ENCODE measurements around the gene PPM1F. TPM values are rescaled to one million over a fixed set of nuclear protein-coding genes. Genes with fewer than 3 reads are reported as not detected.

Gene PPM1F
- polyA plus RNA-seq, 2 of the 4 experiments (the other 2 are of a cell fraction): 11.0 to 14.2 TPM

DNA sequence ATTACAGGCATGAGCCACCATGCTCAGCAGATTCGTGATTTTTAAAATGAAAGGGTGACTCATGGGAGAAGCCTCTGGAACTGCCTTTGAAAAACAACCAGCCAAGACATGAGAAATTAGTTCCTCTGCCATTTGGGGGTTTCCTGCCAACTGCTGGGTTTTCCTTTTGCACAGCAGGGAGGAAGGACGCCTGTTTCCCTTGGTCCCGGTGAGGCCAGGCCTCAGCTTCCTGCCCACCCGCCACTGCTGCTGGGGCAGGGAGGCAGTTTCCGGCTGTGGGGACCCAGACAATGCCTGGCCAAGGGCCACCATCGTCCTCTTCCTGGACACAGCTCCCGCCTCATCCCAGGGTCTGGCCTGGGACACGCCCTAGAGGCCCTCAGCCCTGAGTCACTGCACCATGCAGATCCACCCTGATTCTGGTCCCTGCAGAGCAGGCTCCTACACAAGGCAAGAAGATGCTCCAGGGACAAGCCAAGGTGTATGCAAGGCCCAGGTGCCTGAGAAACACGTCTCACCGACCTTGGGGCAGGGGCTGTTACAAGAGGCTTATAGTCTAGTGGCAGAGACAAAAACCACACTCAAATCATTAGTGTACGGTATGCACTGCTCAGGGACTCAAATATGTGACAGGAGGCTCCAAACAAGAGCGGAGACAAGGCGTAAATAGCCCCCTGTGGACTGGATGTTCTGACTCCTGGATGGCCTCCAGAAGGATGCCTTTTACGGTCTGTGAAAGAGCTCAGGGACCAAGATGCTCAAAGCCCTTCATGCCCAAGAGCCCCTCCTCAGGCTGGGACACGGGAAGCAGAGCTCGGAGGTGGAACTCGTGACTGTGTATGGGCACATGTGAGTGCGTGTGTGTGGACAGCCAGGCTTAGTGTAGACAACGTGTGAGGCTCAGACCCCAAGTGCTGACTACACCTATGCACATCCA, 10.0 kb downstream of the PPM1F start:
- ATAC-seq (peak; percentile 23 to 45; a peak in 3 of 6 replicates), DNase-seq (ENCODE audit: low read depth in 1 of 2, low spot score in 1 of 2) (peak; percentile 31 to 49), FAIRE-seq (no peak)
- Histone ChIP-seq H3K4me2 (peak overlapping the region; percentile 60), H3K4me1 (peaks cover 19% of the 10 kb centered on the region), H3K27ac (peak overlapping the region; percentile 76 to 85), H3K4me3 (no peak overlapping the region), H3K9me3 (no peaks in the 10 kb centered on the region)
- no peak for TF ChIP-seq FOSL2 (IDR thresholded peaks at IDR 0.05)
- TF ChIP-seq FOSL2 (CRISPR knock-in tag; IDR thresholded peaks at IDR 0.05): peak; percentile 62
- no peak for TF ChIP-seq HOXA7 (CRISPR knock-in tag; IDR thresholded peaks at IDR 0.05)
- ChIA-PET CTCF (interaction anchor here (0.6 to 6.5 kb wide), 4 partner anchors 10 to 1835 kb away, joined by 3 to 65 read pairs (median 3); partner anchors contain the start of gene PPM1F), POLR2A (interaction anchor here (0.9 kb wide), 1 partner anchor 10 kb away, joined by 3 read pairs; the partner anchor contains the start of gene PPM1F)
- 70% methylated on average over 15 of the region's 19 CpGs for WGBS (ENCODE audit: missing lambda C conversion rate)

DNA sequence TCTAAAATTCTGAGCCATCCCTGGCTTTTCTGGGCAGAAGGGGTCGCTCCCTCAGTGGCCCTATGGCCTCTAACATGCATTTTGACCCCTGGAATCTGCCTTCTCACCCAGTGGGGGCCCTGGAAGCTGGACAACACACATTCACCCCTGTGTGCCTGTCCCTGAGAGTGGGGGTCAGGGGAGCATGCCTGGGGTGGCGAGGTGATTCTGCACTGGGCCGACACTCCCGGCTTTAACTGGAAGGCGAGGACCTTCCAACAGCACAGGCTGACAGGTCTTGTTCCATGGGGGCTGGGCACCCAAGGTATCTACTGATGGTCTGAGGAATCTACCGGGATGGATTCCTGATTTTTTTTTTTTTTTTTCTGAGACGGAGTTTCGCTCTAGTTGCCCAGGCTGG, 10.7 kb downstream of the PPM1F start:
- H3K4me2 ChIP-seq: peak overlapping the region; percentile 60
- no peak overlapping the region for H3K4me3 ChIP-seq
- no peak for DNase-seq (ENCODE audit: low read depth in 1 of 2, low spot score in 1 of 2)
- ChIA-PET CTCF (interaction anchor here (0.7 to 6.5 kb wide), 3 partner anchors 10 to 232 kb away, joined by 3 to 65 read pairs (median 3); partner anchors contain the start of gene PPM1F), POLR2A (interaction anchor here (0.9 kb wide), 1 partner anchor 11 kb away, joined by 3 read pairs; the partner anchor contains the start of gene PPM1F)
- peak overlapping the region; percentile 76 to 85; a peak in 5 of 6 replicates for H3K27ac ChIP-seq
- no peak for ATAC-seq
- TF ChIP-seq ESRRA (IDR thresholded peaks at IDR 0.05; ENCODE audit: borderline replicate concordance, low read length): no peak
- no peak for TF ChIP-seq EP300 (IDR thresholded peaks at IDR 0.05)
- TF ChIP-seq, protein P1, sequence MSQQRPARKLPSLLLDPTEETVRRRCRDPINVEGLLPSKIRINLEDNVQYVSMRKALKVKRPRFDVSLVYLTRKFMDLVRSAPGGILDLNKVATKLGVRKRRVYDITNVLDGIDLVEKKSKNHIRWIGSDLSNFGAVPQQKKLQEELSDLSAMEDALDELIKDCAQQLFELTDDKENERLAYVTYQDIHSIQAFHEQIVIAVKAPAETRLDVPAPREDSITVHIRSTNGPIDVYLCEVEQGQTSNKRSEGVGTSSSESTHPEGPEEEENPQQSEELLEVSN (IDR thresholded peaks at IDR 0.05; ENCODE audit: borderline replicate concordance, low read depth): no peak
- TF ChIP-seq GATA3 (IDR thresholded peaks at IDR 0.05; ENCODE audit: borderline replicate concordance): no peak
- TF ChIP-seq MAZ (IDR thresholded peaks at IDR 0.05; ENCODE audit: borderline replicate concordance, low read depth, low read length): no peak
- TF ChIP-seq MYC (IDR thresholded peaks at IDR 0.05; ENCODE audit: borderline replicate concordance, low read length): no peak
- TF ChIP-seq, protein P2, sequence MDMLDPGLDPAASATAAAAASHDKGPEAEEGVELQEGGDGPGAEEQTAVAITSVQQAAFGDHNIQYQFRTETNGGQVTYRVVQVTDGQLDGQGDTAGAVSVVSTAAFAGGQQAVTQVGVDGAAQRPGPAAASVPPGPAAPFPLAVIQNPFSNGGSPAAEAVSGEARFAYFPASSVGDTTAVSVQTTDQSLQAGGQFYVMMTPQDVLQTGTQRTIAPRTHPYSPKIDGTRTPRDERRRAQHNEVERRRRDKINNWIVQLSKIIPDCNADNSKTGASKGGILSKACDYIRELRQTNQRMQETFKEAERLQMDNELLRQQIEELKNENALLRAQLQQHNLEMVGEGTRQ (IDR thresholded peaks at IDR 0.05): no peak
- TF ChIP-seq RARB (CRISPR knock-in tag; IDR thresholded peaks at IDR 0.05): no peak
- no peak for TF ChIP-seq RNF2 (IDR thresholded peaks at IDR 0.05; ENCODE audit: borderline replicate concordance, low read depth)
- TF ChIP-seq CBX2 (IDR thresholded peaks at IDR 0.05; ENCODE audit: borderline replicate concordance, low read depth): no peak
- TF ChIP-seq, protein P3, sequence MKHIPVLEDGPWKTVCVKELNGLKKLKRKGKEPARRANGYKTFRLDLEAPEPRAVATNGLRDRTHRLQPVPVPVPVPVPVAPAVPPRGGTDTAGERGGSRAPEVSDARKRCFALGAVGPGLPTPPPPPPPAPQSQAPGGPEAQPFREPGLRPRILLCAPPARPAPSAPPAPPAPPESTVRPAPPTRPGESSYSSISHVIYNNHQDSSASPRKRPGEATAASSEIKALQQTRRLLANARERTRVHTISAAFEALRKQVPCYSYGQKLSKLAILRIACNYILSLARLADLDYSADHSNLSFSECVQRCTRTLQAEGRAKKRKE (CRISPR knock-in tag; IDR thresholded peaks at IDR 0.05; ENCODE audit: low read depth): no peak
- no peak for TF ChIP-seq RCOR1 (IDR thresholded peaks at IDR 0.05; ENCODE audit: low read depth, low read length)
- TF ChIP-seq ZNF302 (CRISPR knock-in tag; IDR thresholded peaks at IDR 0.05): no peak
- peaks cover 26% of the 10 kb centered on the region for H3K4me1 ChIP-seq
- no peak for FAIRE-seq
- WGBS (ENCODE audit: missing lambda C conversion rate): 89% methylated on average over 8 of the region's 8 CpGs
- H3K9me3 ChIP-seq: no peaks in the 10 kb centered on the region

DNA sequence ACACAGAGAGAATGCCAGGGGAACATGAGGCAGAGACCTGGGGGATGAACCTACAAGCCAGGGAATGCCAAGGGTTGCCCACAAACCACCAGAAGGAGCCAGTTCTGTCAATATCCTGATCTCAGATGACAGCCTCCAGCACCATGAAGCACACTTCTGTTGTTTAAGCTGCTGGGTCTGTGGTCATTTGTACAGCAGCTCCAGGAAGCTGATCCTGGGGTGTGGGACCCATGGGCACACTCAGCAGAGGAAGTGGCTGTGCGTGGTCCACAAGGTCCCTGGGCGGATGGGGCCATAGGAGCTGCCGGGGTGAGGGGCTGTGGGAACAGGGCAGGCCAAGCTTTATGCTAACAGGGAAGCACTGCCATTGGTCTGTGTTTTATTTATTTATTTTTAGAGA, 12.1 kb downstream of the PPM1F start:
- Histone ChIP-seq H3K4me3 (no peak overlapping the region), H3K4me2 (no peak overlapping the region), H3K27ac (no peak overlapping the region), H3K9me3 (no peaks in the 10 kb centered on the region), H3K4me1 (peaks cover 27% of the 10 kb centered on the region)
- no peak for DNase-seq (ENCODE audit: low read depth in 1 of 2, low spot score in 1 of 2)
- ChIA-PET POLR2A (no interaction called here), CTCF (interaction anchor here (1.7 to 6.5 kb wide), 3 partner anchors 8 to 19 kb away, joined by 3 to 65 read pairs (median 34); partner anchors contain the start of gene PPM1F)
- WGBS (ENCODE audit: missing lambda C conversion rate): 94% methylated on average over 3 of the region's 3 CpGs
- no peak for ATAC-seq
- FAIRE-seq: no peak
- TF ChIP-seq, protein P4, sequence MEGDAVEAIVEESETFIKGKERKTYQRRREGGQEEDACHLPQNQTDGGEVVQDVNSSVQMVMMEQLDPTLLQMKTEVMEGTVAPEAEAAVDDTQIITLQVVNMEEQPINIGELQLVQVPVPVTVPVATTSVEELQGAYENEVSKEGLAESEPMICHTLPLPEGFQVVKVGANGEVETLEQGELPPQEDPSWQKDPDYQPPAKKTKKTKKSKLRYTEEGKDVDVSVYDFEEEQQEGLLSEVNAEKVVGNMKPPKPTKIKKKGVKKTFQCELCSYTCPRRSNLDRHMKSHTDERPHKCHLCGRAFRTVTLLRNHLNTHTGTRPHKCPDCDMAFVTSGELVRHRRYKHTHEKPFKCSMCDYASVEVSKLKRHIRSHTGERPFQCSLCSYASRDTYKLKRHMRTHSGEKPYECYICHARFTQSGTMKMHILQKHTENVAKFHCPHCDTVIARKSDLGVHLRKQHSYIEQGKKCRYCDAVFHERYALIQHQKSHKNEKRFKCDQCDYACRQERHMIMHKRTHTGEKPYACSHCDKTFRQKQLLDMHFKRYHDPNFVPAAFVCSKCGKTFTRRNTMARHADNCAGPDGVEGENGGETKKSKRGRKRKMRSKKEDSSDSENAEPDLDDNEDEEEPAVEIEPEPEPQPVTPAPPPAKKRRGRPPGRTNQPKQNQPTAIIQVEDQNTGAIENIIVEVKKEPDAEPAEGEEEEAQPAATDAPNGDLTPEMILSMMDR (IDR thresholded peaks at IDR 0.05): no peak
- TF ChIP-seq POLR2A (IDR thresholded peaks at IDR 0.05; ENCODE audit: low read length): no peak
- no peak for TF ChIP-seq FOSL2 (IDR thresholded peaks at IDR 0.05)
- no peak for TF ChIP-seq FOSL2 (CRISPR knock-in tag; IDR thresholded peaks at IDR 0.05)
- no peak for TF ChIP-seq RCOR1 (IDR thresholded peaks at IDR 0.05; ENCODE audit: low read depth, low read length)
- TF ChIP-seq, protein P5, sequence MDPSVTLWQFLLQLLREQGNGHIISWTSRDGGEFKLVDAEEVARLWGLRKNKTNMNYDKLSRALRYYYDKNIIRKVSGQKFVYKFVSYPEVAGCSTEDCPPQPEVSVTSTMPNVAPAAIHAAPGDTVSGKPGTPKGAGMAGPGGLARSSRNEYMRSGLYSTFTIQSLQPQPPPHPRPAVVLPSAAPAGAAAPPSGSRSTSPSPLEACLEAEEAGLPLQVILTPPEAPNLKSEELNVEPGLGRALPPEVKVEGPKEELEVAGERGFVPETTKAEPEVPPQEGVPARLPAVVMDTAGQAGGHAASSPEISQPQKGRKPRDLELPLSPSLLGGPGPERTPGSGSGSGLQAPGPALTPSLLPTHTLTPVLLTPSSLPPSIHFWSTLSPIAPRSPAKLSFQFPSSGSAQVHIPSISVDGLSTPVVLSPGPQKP (IDR thresholded peaks at IDR 0.05; ENCODE audit: low read depth, low read length): no peak
- TF ChIP-seq, protein P6, sequence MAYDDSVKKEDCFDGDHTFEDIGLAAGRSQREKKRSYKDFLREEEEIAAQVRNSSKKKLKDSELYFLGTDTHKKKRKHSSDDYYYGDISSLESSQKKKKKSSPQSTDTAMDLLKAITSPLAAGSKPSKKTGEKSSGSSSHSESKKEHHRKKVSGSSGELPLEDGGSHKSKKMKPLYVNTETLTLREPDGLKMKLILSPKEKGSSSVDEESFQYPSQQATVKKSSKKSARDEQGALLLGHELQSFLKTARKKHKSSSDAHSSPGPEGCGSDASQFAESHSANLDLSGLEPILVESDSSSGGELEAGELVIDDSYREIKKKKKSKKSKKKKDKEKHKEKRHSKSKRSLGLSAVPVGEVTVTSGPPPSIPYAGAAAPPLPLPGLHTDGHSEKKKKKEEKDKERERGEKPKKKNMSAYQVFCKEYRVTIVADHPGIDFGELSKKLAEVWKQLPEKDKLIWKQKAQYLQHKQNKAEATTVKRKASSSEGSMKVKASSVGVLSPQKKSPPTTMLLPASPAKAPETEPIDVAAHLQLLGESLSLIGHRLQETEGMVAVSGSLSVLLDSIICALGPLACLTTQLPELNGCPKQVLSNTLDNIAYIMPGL (CRISPR knock-in tag; IDR thresholded peaks at IDR 0.05; ENCODE audit: borderline replicate concordance): no peak
- TF ChIP-seq GATA3 (IDR thresholded peaks at IDR 0.05; ENCODE audit: borderline replicate concordance): no peak
- TF ChIP-seq, protein P7, sequence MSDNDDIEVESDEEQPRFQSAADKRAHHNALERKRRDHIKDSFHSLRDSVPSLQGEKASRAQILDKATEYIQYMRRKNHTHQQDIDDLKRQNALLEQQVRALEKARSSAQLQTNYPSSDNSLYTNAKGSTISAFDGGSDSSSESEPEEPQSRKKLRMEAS (IDR thresholded peaks at IDR 0.05): no peak
- no peak for TF ChIP-seq RARB (CRISPR knock-in tag; IDR thresholded peaks at IDR 0.05)
- TF ChIP-seq ZFP36 (IDR thresholded peaks at IDR 0.05; ENCODE audit: borderline replicate concordance, partially characterized antibody): no peak
- no peak for TF ChIP-seq JUN (IDR thresholded peaks at IDR 0.05)
- no peak for TF ChIP-seq MAFK (IDR thresholded peaks at IDR 0.05; ENCODE audit: partially characterized antibody)
